Neural progenitor cell (in vitro differentiated cells): ENCODE data around the gene MPRIP. TPM values are rescaled to one million over a fixed set of nuclear protein-coding genes. Genes with fewer than 3 reads are reported as not detected.
"Not testable (repeated sequence)": the region's sequence is repeated elsewhere in the genome, so short reads cannot be mapped to it uniquely, and the experiment has no call there.

Experiments used
- DNase-seq: peaks from one replicate; pipeline ENCODE4 v3.0.0-alpha.2; 2016; ENCODE audit warnings: low spot score
- H2AFZ ChIP-seq: fragments of 200-600 bp; sonication (generic); replicated peaks from 2 replicates; pipeline ENCODE4 v1.6.1; 2016; ENCODE audit warnings: antibody characterized with exemption
- H3F3A ChIP-seq: fragments of 200-600 bp; sonication (generic); 2 replicates; pipeline ENCODE4 v1.6.1; 2016; ENCODE audit warnings: antibody characterized with exemption, low read depth
- H3K27ac ChIP-seq: fragments of 200-600 bp; sonication (generic); 2 replicates; pipeline ENCODE4 v1.5.1; 2016; ENCODE audit warnings: mild to moderate bottlenecking
- H3K27me3 ChIP-seq: fragments of 200-600 bp; sonication (generic); 2 replicates; pipeline ENCODE4 v1.6.1; 2016; ENCODE audit warnings: mild to moderate bottlenecking, moderate library complexity
- H3K36me3 ChIP-seq: fragments of 200-600 bp; sonication (generic); 2 replicates; pipeline ENCODE4 v1.5.1; 2016
- H3K4me1 ChIP-seq: fragments of 200-600 bp; sonication (generic); 2 replicates; pipeline ENCODE4 v1.6.1; 2016; ENCODE audit warnings: mixed run types
- H3K4me2 ChIP-seq: fragments of 200-600 bp; sonication (generic); 2 replicates; pipeline ENCODE4 v1.6.1; 2016
- H3K4me3 ChIP-seq: fragments of 200-600 bp; sonication (generic); 2 replicates; pipeline ENCODE4 v1.5.1; 2016
- H3K79me2 ChIP-seq: fragments of 200-600 bp; sonication (generic); 2 replicates; pipeline ENCODE4 v1.6.1; 2016; ENCODE audit warnings: low read depth
- H3K9ac ChIP-seq: fragments of 200-600 bp; sonication (generic); 2 replicates; pipeline ENCODE4 v1.6.1; 2016
- H3K9me3 ChIP-seq: fragments of 200-600 bp; sonication (generic); 2 replicates; pipeline ENCODE4 v1.5.1; 2016; ENCODE audit warnings: low read depth
- H4K20me1 ChIP-seq: fragments of 200-600 bp; sonication (generic); 2 replicates; pipeline ENCODE4 v1.6.1; 2016; ENCODE audit warnings: low read depth
- H3K27ac Mint-ChIP-seq: 3 replicates; pipeline ENCODE4 v1.8.0; 2021; ENCODE audit warnings: mixed read lengths
- H3K27me3 Mint-ChIP-seq: 2 replicates; pipeline ENCODE4 v1.8.0; 2022; ENCODE audit warnings: low read depth, mild to moderate bottlenecking, inconsistent platforms, moderate library complexity, mixed read lengths; ENCODE audit not compliant: insufficient read depth
- H3K36me3 Mint-ChIP-seq: 3 replicates; pipeline ENCODE4 v1.8.0; 2021; ENCODE audit warnings: mixed read lengths
- H3K4me1 Mint-ChIP-seq: 3 replicates; pipeline ENCODE4 v1.8.0; 2021; ENCODE audit warnings: mixed read lengths
- H3K4me3 Mint-ChIP-seq: 3 replicates; pipeline ENCODE4 v1.8.0; 2021; ENCODE audit warnings: mild to moderate bottlenecking, moderate library complexity, mixed read lengths
- H3K9me3 Mint-ChIP-seq: 3 replicates; pipeline ENCODE4 v1.8.0; 2020; ENCODE audit warnings: mixed read lengths
- EZH2 ChIP-seq: fragments of 200-600 bp; sonication (generic); IDR thresholded peaks from 2 replicates; pipeline ENCODE4 v1.6.1; 2017; ENCODE audit warnings: antibody characterized with exemption, mild to moderate bottlenecking, moderate library complexity
- EZH2phosphoT487 ChIP-seq: fragments of 200-600 bp; sonication (generic); IDR thresholded peaks from 2 replicates; pipeline ENCODE4 v1.6.1; 2017; ENCODE audit warnings: antibody characterized with exemption
- total RNA-seq: library from RNA; depleted of rRNA; stranded (reverse); fragments of >200 nt; gene quantifications from 2 replicates; pipeline ENCODE4 v1.2.3, GENCODE V29; 2015; ENCODE audit warnings: low replicate concordance
- TF ChIP-seq, protein P1 (sequence below): fragments of 200-600 bp; sonication (generic); IDR thresholded peaks from 2 replicates; pipeline ENCODE4 v1.5.1; 2017; ENCODE audit warnings: antibody characterized with exemption, mild to moderate bottlenecking

The MPRIP gene
- total RNA-seq, 1 donor from 2014 or later = 42.1 TPM

- no peaks in the 10 kb centered on the region for H3K9me3 Mint-ChIP-seq
- no peak overlapping the region for H3K27ac Mint-ChIP-seq
- TF ChIP-seq, protein P1, sequence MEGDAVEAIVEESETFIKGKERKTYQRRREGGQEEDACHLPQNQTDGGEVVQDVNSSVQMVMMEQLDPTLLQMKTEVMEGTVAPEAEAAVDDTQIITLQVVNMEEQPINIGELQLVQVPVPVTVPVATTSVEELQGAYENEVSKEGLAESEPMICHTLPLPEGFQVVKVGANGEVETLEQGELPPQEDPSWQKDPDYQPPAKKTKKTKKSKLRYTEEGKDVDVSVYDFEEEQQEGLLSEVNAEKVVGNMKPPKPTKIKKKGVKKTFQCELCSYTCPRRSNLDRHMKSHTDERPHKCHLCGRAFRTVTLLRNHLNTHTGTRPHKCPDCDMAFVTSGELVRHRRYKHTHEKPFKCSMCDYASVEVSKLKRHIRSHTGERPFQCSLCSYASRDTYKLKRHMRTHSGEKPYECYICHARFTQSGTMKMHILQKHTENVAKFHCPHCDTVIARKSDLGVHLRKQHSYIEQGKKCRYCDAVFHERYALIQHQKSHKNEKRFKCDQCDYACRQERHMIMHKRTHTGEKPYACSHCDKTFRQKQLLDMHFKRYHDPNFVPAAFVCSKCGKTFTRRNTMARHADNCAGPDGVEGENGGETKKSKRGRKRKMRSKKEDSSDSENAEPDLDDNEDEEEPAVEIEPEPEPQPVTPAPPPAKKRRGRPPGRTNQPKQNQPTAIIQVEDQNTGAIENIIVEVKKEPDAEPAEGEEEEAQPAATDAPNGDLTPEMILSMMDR = no peak
- TF ChIP-seq EZH2phosphoT487 = no peak
- H3K27me3 Mint-ChIP-seq = no peaks in the 10 kb centered on the region
- Histone ChIP-seq H2AFZ (no peak overlapping the region), H3F3A (peaks cover 3% of the 10 kb centered on the region), H3K27ac (no peak overlapping the region), H3K79me2 (no peaks in the 10 kb centered on the region), H3K36me3 (no peaks in the 10 kb centered on the region), H3K9me3 (no peaks in the 10 kb centered on the region), H3K9ac (no peak overlapping the region), H4K20me1 (no peaks in the 10 kb centered on the region), H3K27me3 (no peaks in the 10 kb centered on the region), H3K4me3 (no peak overlapping the region), H3K4me2 (no peak overlapping the region), H3K4me1 (no peaks in the 10 kb centered on the region)
- H3K36me3 Mint-ChIP-seq = peaks cover 9% of the 10 kb centered on the region
- H3K4me1 Mint-ChIP-seq = peaks cover 4% of the 10 kb centered on the region
- H3K4me3 Mint-ChIP-seq = no peak overlapping the region
- DNase-seq = no peak
Measured at GRCh38 chr17:17191346-17191792, 149.1 kb downstream of the MPRIP start.

- Mint-ChIP-seq H3K9me3 (no peaks in the 10 kb centered on the region), H3K27me3 (no peaks in the 10 kb centered on the region), H3K4me1 (peaks cover 4% of the 10 kb centered on the region), H3K4me3 (no peak overlapping the region), H3K36me3 (peaks cover 9% of the 10 kb centered on the region), H3K27ac (no peak overlapping the region)
- Histone ChIP-seq H3K9ac (no peak overlapping the region), H2AFZ (no peak overlapping the region), H3K27me3 (no peaks in the 10 kb centered on the region), H4K20me1 (no peaks in the 10 kb centered on the region), H3K9me3 (no peaks in the 10 kb centered on the region), H3K4me1 (no peaks in the 10 kb centered on the region), H3K36me3 (no peaks in the 10 kb centered on the region), H3F3A (peaks cover 3% of the 10 kb centered on the region), H3K79me2 (no peaks in the 10 kb centered on the region), H3K27ac (no peak overlapping the region), H3K4me2 (no peak overlapping the region), H3K4me3 (no peak overlapping the region)
- no peak for DNase-seq
- TF ChIP-seq EZH2phosphoT487 (no peak), EZH2 (no peak)
- TF ChIP-seq, protein P1 = no peak
Measured at GRCh38 chr17:17191961-17192381, 149.7 kb downstream of the MPRIP start.

DNA sequence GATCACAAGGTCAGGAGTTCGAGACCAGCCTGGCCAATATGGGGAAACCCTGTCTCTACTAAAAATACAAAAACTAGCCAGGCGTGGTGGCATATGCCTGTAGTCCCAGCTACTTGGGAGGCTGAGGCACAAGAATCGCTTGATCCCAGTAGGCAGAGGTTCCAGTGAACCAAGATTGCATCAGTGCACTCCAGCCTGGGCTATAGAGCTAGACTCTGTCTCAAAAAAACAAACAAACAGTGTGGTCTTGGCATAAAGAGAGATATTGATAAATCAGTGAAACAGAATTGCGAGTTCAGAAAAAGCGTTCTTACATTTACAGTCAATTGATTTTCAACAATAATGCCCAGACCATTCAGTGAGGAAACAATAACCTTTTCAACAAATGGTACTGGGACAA lies 153.2 kb downstream of the MPRIP start:
- not testable (repeated sequence) for H3K4me3 ChIP-seq, H3K79me2 ChIP-seq, H3K36me3 ChIP-seq, H3K4me3 Mint-ChIP-seq, H3K36me3 Mint-ChIP-seq, H3K4me2 ChIP-seq, H3K27ac Mint-ChIP-seq, H3K27me3 Mint-ChIP-seq, H3K27ac ChIP-seq, H4K20me1 ChIP-seq, H3K9me3 Mint-ChIP-seq, H3K27me3 ChIP-seq, H3F3A ChIP-seq, H2AFZ ChIP-seq, H3K9me3 ChIP-seq, H3K9ac ChIP-seq, DNase-seq, H3K4me1 ChIP-seq
- peaks cover 13% of the 10 kb centered on the region for H3K4me1 Mint-ChIP-seq

GRCh38 chr17:17196776-17197175 lies 154.5 kb downstream of the MPRIP start:
- H3K36me3 Mint-ChIP-seq = no peaks in the 10 kb centered on the region
- H3K27me3 Mint-ChIP-seq = no peaks in the 10 kb centered on the region
- Histone ChIP-seq H3K4me2 (no peak overlapping the region), H3K27me3 (no peaks in the 10 kb centered on the region), H3K79me2 (no peaks in the 10 kb centered on the region), H3K27ac (no peak overlapping the region), H3K9me3 (no peaks in the 10 kb centered on the region), H2AFZ (no peak overlapping the region), H3K4me1 (peaks cover 7% of the 10 kb centered on the region), H3K9ac (no peak overlapping the region), H3K36me3 (no peaks in the 10 kb centered on the region), H3K4me3 (no peak overlapping the region), H3F3A (no peaks in the 10 kb centered on the region), H4K20me1 (no peaks in the 10 kb centered on the region)
- no peak overlapping the region for H3K4me3 Mint-ChIP-seq
- H3K27ac Mint-ChIP-seq = no peak overlapping the region
- H3K9me3 Mint-ChIP-seq = no peaks in the 10 kb centered on the region
- no peak for DNase-seq
- H3K4me1 Mint-ChIP-seq = peaks cover 19% of the 10 kb centered on the region
- TF ChIP-seq EZH2phosphoT487 (no peak), EZH2 (no peak)
- TF ChIP-seq, protein P1 = no peak
